T47D (cell line): ENCODE data around the gene TAF11L12.
"Not testable (repeated sequence)": the region's sequence is repeated elsewhere in the genome, so short reads cannot be mapped to it uniquely, and the experiment has no call there.

ENCODE experiments used
- DNase-seq, 2 experiments: peaks; one replicate each; pipeline versions ENCODE4 v3.0.0 to v3.0.0-alpha.2; 2011 to 2012; ENCODE audit warnings: low read depth in 1 of 2, low spot score in 1 of 2
- JUND ChIP-seq: IDR thresholded peaks from 2 replicates; pipeline ENCODE4 v1.6.1; 2012; ENCODE audit warnings: low read depth
- in situ Hi-C: cut with HindIII; loops from 2 replicates; pipeline ENCODE4 v1.10.0; 2016; ENCODE audit warnings: low sequenced_read_pairs, low pct_unique_long_range_greater_than_20kb

TAF11L12 gene

GRCh38 chr5:17610092-17610491 lies at the start of gene TAF11L12:
Gene TAF11L12, plus strand, starts transcription at chr5:17610392.
- in situ Hi-C loops, DNase-seq: not testable (repeated sequence)

- in situ Hi-C loops, DNase-seq: not testable (repeated sequence)
Observed at GRCh38 chr5:17585658-17586057, 24.5 kb upstream of the TAF11L12 start, which contains the start of gene TAF11L7. Gene TAF11L7, minus strand, starts transcription at chr5:17585758.

GRCh38 chr5:17590860-17591259 lies 19.3 kb upstream of the TAF11L12 start, which contains the start of gene TAF11L8:
Gene TAF11L8, minus strand, starts transcription at chr5:17590960.
- not testable (repeated sequence) for DNase-seq

GRCh38 chr5:17594255-17594654 lies 15.9 kb upstream of the TAF11L12 start, which contains the start of gene TAF11L9:
Gene TAF11L9, minus strand, starts transcription at chr5:17594394.
- in situ Hi-C loops, result not testable (repeated sequence)

More at GRCh38 chr5:17590860-17591259, 19.3 kb upstream of the TAF11L12 start, which contains the start of gene TAF11L8:
- in situ Hi-C loops, result not testable (repeated sequence)

GRCh38 chr5:17597728-17598127 lies 12.5 kb upstream of the TAF11L12 start, which contains the start of gene TAF11L10:
Gene TAF11L10, minus strand, starts transcription at chr5:17597828.
- DNase-seq, in situ Hi-C loops: not testable (repeated sequence)

More at GRCh38 chr5:17594255-17594654, 15.9 kb upstream of the TAF11L12 start, which contains the start of gene TAF11L9:
- not testable (repeated sequence) for DNase-seq

GRCh38 chr5:17603880-17604279 lies 6.3 kb upstream of the TAF11L12 start, which contains the start of gene TAF11L11:
Gene TAF11L11, plus strand, starts transcription at chr5:17604183.
- in situ Hi-C loops, DNase-seq: not testable (repeated sequence)

- in situ Hi-C loops, result no loop called here
- no peak for DNase-seq
- TF ChIP-seq JUND, result no peak
Observed at GRCh38 chr5:17604951-17605350, 5.2 kb upstream of the TAF11L12 start.

- DNase-seq, in situ Hi-C loops: not testable (repeated sequence)
Observed at GRCh38 chr5:17607461-17607860, 2.7 kb upstream of the TAF11L12 start.

- DNase-seq, result no peak
- TF ChIP-seq JUND, result no peak
- in situ Hi-C loops, result no loop called here
Observed at GRCh38 chr5:17614872-17615605, 4.8 kb downstream of the TAF11L12 start.

GRCh38 chr5:17619354-17619753 lies 9.2 kb downstream of the TAF11L12 start:
- TF ChIP-seq JUND, result no peak
- no peak for DNase-seq
- in situ Hi-C loops, result no loop called here

- no peak for TF ChIP-seq JUND
- DNase-seq, result no peak
- in situ Hi-C loops, result no loop called here
Observed at GRCh38 chr5:17620627-17621026, 10.4 kb downstream of the TAF11L12 start.

GRCh38 chr5:17625686-17626085 lies 15.5 kb downstream of the TAF11L12 start:
- DNase-seq, result no peak
- no peak for TF ChIP-seq JUND
- in situ Hi-C loops, result no loop called here

GRCh38 chr5:17631788-17632187 lies 21.6 kb downstream of the TAF11L12 start, which contains the start of gene TAF11L13:
Gene TAF11L13, plus strand, starts transcription at chr5:17632088.
- in situ Hi-C loops, DNase-seq: not testable (repeated sequence)

GRCh38 chr5:17634160-17634559 lies 24.0 kb downstream of the TAF11L12 start, which contains the start of gene TAF11L14:
Gene TAF11L14, plus strand, starts transcription at chr5:17634460.
- no peak for DNase-seq
- no peak for TF ChIP-seq JUND
- in situ Hi-C loops, result no loop called here

GRCh38 chr5:17649232-17649631 lies 39.0 kb downstream of the TAF11L12 start:
- DNase-seq, in situ Hi-C loops: not testable (repeated sequence)

- DNase-seq, in situ Hi-C loops: not testable (repeated sequence)
Observed at GRCh38 chr5:17655201-17655759, 45.1 kb downstream of the TAF11L12 start.
